COLO668 (cell line): ENCODE results near the gene B4GALNT4.
A peak's percentile ranks its signal among the peaks of the same experiment; 100 is the strongest.
"Not testable (repeated sequence)": the region's sequence is repeated elsewhere in the genome, so short reads cannot be mapped to it uniquely, and the experiment has no call there.

Experiments
- DNase-seq: peaks from one replicate; lab custom pipeline; 2025; ENCODE audit not compliant: unreplicated experiment; lab: John Stamatoyannopoulos, UW

B4GALNT4 gene, protein sequence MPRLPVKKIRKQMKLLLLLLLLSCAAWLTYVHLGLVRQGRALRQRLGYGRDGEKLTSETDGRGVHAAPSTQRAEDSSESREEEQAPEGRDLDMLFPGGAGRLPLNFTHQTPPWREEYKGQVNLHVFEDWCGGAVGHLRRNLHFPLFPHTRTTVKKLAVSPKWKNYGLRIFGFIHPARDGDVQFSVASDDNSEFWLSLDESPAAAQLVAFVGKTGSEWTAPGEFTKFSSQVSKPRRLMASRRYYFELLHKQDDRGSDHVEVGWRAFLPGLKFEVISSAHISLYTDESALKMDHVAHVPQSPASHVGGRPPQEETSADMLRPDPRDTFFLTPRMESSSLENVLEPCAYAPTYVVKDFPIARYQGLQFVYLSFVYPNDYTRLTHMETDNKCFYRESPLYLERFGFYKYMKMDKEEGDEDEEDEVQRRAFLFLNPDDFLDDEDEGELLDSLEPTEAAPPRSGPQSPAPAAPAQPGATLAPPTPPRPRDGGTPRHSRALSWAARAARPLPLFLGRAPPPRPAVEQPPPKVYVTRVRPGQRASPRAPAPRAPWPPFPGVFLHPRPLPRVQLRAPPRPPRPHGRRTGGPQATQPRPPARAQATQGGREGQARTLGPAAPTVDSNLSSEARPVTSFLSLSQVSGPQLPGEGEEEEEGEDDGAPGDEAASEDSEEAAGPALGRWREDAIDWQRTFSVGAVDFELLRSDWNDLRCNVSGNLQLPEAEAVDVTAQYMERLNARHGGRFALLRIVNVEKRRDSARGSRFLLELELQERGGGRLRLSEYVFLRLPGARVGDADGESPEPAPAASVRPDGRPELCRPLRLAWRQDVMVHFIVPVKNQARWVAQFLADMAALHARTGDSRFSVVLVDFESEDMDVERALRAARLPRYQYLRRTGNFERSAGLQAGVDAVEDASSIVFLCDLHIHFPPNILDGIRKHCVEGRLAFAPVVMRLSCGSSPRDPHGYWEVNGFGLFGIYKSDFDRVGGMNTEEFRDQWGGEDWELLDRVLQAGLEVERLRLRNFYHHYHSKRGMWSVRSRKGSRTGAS

DNA sequence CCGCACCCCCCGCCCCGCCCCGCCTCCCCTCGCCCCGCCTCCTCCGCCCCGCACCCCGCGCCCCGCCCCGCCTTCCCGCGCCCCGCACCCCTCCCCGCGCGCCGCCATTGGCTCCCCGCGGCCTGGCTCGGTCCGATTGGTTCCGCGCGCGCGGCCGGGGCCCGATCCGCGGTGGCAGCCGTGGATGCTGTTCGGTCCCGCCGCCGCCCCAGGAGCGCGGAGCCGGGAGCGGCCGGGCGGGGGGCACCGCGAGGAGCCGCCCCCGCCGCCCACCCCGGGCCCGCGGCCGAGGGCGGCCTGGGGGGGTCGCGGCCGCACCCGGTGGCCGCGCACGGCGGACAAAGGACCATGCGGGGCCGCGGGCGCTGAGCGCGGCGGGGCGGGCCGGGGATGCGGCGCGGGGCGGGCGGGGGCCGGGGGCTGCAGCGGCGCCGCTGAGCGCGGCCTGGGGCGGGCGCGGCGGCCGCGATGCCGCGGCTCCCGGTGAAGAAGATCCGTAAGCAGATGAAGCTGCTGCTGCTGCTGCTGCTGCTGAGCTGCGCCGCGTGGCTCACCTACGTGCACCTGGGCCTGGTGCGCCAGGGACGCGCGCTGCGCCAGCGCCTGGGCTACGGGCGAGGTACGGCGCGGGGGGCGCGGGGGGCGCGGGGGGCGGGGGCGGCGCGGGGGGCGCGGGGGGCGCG is at the start of gene B4GALNT4:
Gene B4GALNT4 (plus strand): TSS at position 164 of the 683 bp plus-strand sequence. CDS start 305 bp downstream, at position 469.
- peak; percentile 8 for DNase-seq

- DNase-seq: not testable (repeated sequence)
These were observed 49.4 kb upstream of the B4GALNT4 start for GRCh38 chr11:319888-320273.

GRCh38 chr11:324156-324555 is 45.1 kb upstream of the B4GALNT4 start:
- DNase-seq: no peak

DNA sequence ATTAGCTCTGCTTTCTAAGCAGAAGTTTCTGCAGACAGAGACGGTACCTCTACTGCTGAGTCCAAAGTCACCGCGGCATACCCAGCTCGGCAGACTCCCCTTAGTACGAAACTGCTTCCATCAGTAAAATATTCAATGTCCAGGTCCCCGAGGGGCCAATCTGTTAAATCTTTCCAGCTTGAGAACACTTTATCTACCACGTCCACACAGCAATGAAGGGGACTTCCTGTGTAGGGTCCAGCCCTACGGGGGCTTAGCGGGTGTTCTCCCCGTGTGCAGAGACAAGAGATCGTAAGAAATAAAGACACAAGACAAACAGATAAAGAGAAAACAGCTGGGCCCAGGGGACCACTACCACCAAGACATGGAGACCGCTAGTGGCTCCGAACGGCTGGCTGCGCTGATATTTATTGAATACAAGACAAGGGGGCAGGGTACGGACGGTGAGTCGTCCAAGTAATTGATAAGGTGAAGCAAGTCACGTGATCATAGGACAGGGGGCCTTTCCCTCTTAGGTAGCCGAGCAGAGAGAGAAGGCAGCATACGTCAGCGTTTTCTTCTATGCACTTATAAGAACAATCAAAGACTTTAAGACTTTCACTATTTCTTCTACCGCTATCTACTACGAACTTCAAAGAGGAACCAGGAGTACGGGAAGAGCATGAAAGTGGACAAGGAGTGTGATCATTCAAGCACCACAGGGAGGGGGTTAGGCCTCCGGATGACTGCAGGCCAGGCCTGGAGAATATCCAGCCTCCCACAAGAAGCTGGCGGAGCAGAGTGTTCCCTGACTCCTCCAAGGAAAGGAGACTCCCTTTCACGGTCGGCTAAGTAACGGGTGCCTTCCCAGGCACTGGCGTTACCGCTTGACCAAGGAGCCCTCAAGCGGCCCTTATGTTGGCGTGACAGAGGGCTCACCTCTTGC is 44.4 kb upstream of the B4GALNT4 start:
- DNase-seq: not testable (repeated sequence)

DNA sequence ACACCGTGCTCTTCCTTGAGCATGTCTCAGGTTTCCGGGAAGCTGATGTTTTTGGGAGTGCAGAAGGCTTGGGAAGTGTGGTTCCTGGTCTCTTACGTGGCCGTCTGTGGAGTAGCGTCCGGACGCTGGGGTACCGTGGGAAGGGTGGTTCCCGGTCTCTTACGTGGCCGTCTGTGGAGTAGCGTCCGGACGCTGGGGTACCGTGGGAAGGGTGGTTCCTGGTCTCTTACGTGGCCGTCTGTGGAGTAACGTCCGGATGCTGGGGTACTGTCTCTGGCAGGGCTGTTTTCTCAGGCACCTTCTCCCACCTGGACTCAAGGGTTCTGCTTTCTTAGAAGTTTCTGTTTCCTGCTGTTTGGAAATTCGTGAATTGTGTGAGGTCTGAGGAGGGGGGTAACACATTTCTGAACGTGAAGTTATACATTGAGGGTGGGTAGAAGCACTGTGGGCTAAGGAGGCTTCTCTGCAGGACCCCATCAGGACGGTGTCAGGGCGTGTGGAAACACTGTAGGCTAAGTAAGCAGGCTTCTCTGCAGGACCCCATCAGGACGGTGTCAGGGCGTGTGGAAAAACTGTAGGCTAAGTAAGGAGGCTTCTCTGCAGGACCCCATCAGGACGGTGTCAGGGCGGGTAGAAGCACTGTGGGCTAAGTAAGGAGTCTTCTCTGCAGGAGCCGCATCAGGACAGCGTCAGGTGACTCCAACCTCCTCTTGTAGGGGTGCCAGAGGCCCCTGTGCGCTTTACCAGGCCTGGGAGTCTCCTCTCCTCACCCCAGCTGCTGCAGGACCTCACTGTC is 43.3 kb upstream of the B4GALNT4 start:
- DNase-seq: no peak

DNA sequence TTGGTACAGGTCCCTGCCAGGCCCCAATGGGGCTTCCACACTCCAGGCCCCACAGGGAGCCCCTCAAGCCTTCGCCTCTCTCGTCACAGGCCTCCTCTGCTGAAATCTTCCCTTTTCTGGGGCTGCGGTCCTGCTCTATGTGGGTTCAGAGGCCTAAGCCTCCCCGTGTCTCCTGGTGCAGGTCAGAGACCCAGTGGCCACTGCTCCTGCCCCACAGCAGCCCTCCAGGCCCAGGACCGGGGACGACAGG is 42.8 kb upstream of the B4GALNT4 start:
- DNase-seq: no peak

DNA sequence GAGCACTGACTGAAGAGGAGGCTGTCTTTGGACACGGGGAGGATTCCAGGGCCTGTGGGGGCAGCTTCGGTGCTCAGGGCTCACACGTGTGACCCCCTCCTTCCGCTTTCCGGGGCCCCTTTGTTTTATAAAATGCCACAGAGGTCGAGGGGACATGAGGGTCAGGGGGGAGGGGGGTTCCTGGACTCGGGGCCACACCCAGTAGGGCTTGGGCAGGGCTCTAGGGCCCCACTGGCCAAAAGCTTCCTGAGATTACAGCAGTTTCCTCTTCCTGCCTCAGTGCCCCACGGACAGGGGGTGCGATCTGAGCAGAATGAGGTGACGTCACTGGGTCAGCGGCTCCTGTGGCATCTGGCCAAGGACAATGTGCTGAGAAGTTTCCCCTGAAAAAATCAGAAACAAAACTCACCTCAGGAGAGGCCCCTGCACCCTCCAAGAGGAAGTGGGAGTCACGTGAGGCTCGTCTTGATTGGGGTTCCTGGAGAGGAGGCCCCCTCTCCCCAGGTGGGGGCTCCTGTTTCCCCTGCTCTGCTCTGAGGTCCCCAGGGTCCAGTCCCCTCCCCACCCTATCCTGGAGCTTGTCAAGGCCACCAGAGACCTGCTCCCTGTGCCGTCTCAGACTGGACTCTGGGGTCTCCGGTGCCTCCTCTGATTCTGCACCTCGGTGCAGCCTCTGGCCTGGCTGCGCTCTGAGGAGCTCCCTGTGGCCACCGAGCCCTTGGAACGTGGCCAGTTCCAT is 42.3 kb upstream of the B4GALNT4 start:
- DNase-seq: no peak

DNA sequence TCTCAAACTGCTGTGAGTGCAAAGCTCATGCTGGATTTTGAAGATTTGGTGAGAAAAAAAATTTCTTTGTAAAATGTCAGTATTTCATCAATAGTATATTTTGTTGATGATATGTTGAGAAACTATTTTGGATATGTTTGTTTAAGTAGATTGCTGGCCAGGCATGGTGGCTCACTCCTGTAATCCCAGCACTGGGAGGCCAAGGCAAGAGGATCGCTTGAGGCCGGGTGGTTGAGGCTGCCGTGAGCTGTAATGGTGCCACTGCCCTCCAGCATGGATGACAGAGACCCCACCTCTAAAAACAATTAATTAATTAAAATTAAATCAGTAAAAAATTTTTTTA is 41.7 kb upstream of the B4GALNT4 start:
- DNase-seq: no peak

- DNase-seq: no peak
These were observed 41.3 kb upstream of the B4GALNT4 start for GRCh38 chr11:328012-328411.

- not testable (repeated sequence) for DNase-seq
These were observed 40.7 kb upstream of the B4GALNT4 start for GRCh38 chr11:328516-329100.

DNA sequence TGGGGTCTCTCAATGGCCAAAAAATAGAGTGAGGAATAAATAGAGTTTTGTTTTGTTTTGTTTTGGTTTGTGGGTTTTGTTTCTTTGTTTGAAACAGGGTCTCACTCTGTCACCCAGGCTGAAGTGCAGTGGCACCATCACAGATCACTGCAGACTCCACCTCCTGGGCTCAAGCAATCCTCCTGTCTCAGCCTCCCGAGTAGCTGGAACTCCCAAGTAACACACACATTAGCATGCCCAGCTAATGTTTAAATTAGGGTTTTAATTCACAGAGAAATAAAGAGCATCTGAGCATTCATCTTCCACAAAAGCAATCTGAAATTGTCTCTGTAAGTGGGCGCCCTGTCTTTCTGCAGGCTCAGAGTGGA is 39.4 kb upstream of the B4GALNT4 start:
- DNase-seq: no peak

- DNase-seq: no peak
These were observed 39.0 kb upstream of the B4GALNT4 start for GRCh38 chr11:330307-330693.

GRCh38 chr11:330694-331357 is 38.5 kb upstream of the B4GALNT4 start:
- no peak for DNase-seq

- no peak for DNase-seq
These were observed 37.8 kb upstream of the B4GALNT4 start for GRCh38 chr11:331358-332060.

DNA sequence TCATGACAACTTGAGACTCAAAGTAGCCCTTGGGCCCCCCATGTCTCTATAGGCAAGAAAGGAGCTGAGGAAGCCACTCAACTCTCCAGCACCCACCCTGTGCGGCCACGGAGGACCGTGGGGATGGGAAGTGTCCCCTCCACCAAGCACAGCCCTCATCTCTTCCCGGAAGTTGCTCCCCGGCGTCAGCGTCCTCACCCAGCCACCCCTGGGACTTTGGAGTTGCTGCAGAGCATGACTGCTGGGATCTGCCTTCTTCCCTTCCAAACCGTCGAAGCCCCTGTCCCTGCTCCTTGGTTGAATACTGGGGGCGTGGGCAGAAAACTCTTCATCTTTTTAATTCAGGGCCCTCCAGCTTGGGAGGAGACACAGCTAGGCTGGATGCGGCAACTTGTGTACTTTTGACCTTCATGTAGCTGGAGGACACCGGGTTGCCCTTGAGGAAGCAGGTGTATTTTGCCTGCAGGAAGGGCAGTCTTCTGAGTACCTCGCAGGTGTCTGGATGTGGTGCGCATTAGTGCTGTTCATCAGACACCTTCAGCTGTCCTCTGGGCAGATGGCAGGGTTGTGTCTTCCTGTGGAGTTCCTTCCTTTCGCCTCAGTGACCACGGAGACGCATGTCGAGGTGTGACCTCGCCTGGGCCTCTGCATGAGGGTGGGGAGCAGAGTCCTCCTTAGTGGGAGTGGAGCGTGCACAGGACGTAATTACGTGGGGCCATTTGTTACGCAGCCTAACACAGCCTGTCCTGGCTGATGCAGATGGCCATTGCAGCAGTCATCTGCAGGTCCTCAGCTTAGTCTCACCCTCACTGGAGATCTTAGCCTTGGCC is 36.4 kb upstream of the B4GALNT4 start:
- no peak for DNase-seq

DNA sequence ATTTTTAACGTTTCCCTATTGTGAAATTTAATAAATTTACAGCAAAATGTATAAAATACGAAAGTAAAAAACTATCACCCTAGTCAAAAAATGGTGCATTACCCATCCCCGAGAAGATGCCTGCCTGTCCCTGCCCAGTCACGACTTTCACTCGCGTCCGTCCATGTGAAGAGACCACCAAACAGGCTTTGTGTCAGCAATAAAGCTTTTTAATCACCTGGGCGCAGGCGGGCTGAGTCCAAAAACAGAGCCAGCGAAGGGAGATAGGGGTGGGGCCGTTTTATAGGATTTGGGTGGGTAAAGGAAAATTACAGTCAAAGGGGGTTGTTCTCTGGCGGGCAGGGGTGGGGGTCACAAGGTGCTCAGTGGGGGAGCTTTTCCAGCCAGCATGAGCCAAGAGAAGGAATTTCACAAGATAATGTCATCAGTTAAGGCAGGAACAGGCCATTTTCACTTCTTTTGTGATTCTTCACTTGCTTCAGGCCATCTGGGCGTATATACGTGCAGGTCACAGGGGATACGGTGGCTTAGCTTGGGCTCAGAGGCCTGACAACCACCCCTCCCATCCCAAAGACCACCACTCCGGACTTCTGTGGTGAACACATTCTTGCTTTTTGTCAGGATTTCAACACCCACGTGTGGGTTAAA is 35.6 kb upstream of the B4GALNT4 start:
- DNase-seq: not testable (repeated sequence)
